Stimulated activated CD4-positive, alpha-beta T cell treated with anti-CD3 and anti-CD28 coated beads, Interleukin-15, amount 100 ng/mL, for 24 hours (primary cell): ENCODE measurements around the gene SPRY2.
A peak's percentile ranks its signal among the peaks of the same experiment; 100 is the strongest.
"Not testable (repeated sequence)": the region's sequence is repeated elsewhere in the genome, so short reads cannot be mapped to it uniquely, and the experiment has no call there.

Experiments
- DNase-seq: peaks from one replicate; pipeline ENCODE4 v3.0.0-alpha.2; 2020

Gene SPRY2, protein sequence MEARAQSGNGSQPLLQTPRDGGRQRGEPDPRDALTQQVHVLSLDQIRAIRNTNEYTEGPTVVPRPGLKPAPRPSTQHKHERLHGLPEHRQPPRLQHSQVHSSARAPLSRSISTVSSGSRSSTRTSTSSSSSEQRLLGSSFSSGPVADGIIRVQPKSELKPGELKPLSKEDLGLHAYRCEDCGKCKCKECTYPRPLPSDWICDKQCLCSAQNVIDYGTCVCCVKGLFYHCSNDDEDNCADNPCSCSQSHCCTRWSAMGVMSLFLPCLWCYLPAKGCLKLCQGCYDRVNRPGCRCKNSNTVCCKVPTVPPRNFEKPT

DNA sequence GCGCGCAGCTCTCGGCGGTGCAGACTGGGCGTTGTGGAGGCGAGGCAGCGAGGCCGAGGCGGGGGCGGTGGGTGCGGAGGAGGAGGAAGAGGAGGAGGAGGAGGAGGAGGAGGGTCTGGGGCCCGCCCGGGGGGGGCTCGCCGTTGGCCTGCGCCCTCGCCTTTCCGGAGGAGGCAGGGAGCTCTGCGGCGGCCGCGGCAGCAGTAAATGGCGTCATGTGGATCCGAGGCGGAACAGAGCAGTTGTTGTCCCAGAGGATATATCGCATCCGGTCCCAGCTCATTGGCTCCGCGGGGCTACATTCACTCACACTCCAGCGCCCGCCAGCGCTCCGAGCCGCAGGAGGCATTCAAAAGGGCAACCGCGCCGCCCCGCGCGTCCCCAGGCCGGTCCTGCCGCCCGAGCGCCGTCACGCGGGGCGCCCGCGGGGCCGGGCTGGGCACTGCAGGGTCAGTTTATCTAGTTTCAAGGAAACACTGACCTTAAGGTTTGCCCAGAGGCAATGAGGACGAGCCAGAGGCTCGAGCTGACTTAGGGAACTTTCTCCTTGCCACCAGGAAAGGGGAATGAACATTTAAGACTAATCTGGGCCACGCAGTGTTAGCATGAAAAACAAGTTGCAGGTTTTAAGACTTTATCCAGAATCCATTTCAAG, at the start of gene SPRY2:
Gene SPRY2, minus strand, starts transcription at position 26 of the 655 bp plus-strand sequence. CDS start 3,421 bp downstream, outside the sequence.
- peak; percentile 63 for DNase-seq

DNA sequence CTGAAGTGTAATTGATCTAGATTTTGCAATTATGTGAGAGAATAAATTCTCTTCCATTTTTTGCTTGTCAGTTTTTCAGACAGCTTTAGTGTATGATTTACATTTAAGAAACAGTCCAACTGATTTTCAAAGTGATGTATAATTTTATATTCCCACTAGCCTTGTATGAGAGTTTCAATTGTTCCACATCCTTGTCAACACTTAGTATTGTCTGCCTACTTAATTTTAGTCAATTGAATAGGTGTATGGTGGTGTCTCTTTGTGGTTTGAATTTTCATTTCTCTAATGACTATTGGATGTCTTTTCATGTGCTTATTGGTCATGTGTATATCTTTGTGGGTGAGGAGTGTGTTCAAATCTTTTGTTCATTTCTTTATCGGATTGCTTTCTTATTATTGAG, 49.4 kb upstream of the SPRY2 start:
- DNase-seq, result no peak

DNA sequence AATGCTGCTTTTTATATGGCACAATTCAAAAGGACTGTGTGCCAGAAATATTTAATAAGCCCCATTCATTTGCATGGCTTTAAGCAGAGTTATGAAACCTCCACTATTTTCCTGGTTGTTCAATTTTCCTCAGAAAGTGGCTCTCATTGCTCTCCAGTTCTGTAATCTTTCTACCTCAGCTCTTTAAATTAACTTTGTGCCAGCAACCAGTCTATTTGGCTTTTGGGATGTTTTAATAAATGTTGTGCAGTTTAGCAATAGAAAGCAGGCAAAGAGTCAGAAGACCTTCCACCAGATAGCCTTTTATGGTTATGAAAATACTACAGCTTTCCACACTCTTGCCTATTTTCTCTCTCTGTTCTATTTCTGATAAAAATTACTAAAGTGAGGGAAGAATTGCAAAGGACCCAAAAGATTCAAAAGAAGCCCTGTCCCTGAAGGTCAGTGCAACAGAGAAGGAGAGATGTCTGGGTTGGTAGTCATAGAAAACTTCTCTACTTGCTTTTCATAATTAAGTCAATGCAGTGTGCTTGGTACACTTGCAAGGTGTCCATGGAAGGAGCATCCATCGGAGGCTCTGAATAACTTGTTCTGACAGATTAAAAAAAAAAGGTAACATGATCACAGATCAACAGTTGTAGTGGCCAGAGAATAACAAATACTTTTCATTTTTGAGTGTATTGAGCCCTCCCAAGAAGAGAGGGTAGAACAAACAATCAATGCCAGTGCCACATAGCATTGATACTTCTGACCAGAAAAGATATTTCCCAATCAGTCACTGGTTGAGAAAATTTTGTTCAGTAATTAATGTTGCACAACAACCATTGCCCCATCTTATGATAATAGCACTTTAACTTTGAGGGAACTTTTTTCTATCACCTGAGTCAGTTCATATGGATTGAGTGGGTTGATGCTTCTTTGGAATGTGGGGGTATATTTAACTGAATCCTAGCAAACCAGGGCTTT, 48.4 kb upstream of the SPRY2 start:
- DNase-seq, result no peak

DNA sequence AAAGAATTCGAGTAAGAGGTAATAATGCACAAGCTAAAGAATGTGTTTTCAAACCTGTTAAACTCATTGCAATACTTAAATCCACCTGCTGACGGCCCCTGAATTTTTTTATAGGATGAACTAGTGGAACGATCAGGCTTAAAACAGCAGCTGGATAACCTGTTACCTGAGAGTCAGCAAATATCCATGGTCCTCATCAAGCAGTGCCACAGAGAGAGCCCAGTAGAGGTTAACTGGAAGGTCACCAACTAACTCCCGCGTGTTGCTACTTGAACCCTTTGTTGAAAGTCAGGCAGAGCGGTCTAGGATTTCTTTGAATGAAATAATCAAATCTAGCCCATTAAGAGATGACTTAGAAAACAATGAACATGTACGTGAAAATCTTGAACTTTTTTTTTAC, 47.6 kb upstream of the SPRY2 start:
- no peak for DNase-seq

DNA sequence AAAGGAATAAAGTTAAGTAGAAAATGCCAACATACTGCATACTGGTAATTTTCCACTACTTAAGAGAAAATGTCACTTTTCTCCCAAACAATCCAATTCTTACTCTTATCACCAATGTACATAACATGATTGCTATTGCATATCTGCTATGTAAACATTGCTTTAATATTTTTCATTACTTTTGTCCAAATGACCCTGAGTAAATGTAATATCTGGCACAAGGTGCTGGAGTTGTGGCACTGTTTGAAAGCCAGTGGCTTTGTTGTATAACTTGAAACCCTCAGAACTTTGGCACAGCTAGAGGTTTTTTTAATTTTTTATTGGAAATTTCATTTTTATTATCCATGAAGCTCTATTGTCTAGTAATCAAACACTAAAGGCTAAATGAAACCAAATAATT, 45.7 kb upstream of the SPRY2 start:
- DNase-seq, result no peak

DNA sequence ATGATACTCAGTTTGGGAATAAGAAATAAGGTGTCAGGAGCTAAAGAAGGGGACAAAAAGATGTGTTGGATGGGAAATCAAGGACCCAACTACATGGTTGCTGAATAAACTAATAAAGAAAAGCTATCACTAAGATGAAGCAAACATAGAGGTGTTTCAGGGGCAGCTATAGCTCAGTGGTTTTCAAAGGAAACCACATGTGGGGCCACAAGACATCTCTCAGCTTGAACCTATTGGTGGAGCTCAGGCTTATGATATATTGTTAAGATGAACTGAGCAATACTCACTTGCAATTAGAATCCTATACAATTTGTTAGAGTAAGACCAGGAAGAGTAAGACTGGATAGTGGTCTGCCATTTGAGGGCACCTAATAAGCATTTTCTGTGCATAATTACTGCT, 45.1 kb upstream of the SPRY2 start:
- DNase-seq, result no peak

DNA sequence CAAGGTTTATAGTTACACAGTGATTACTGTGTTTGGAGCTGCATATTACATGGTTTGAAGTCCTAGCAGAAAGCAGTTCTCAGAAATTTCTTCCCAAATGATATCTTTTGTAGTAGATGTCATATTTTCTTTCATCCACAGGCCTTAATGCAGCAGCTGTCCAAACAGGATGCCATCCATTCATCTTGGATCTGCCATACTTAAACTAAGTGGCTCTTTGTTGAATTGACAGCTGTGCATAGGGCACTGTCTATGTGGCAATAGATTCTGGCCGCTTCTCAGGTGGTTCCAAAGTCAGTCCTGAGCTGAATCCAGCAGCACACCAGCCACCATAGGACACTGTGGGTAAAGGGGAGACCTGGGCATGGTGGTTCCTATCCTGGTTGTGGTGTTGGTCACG, 41.6 kb upstream of the SPRY2 start:
- DNase-seq, result no peak

DNA sequence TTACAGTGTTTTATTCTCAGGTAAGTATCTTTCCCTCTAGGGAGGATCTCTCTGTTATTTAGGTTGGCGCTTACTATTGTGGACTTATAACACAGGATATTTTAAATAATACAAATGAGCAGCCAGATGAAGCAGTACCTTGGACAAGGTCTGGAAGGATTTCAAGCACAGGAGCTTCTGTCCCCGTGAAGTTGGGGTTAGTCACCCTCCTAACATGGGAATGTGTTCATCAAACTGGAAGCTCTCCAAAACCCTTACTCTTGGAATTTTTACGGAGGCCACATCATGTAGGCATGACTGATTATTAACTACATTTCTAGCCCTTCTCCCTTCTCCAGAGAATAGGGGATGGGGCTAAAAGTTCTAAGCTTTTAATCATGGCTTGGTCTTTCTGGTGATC, 38.3 kb upstream of the SPRY2 start:
- no peak for DNase-seq

DNA sequence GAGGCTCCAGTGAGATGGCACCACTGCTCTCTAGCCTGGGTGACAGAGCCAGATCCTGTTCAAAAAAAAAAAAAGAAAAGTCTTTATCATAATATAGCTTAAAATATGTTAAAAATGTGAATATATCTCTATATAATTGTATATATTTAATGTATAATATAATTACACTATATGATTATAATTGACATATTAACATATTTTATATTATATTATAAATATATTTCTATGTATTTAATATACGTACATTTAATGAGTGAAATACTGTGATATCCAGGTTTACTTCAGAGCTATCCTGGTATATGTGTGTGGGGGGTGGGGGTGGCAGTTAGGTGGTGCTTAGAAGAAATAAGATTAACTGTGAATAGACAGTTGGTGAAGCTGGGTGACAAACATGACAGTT, 35.6 kb upstream of the SPRY2 start:
- DNase-seq, result no peak

DNA sequence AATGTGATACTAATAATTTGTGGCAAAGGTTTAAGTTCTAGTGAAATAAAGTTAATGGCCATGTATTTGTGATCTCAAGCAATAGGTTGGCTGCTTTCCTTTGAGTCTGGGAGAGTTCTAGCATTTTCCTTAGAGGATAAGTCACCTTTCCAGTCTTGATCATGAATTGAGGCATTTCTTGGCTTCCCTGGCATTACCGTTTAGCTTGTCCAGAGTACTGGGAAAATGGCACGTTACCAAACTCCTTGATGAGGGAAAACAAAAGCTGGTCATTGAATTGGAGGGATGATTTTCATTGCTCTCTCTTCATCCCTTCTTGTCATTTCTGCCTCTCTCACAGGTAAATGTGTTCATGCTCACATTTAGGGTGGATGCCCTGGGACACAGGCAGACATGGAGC, 34.0 kb upstream of the SPRY2 start:
- no peak for DNase-seq

DNA sequence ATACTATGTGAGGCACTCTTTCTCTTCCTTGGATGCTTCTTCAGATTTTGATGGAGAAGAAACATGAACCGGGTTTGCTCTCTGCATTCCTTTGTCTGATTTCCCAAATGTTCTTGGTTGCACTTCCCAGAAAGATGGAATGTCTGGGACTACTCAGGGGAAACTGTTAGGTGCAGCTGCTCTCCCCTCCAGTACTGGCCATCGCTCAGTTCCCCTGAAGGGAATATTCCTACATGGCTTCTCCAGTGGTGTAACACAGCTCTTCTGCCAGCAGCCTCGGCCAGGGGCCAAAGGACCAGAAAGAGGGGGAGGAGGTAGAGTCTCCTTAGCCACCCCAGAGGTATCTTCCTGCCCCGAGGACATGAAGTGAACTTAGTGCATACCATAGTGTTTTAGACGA, 33.5 kb upstream of the SPRY2 start:
- no peak for DNase-seq

DNA sequence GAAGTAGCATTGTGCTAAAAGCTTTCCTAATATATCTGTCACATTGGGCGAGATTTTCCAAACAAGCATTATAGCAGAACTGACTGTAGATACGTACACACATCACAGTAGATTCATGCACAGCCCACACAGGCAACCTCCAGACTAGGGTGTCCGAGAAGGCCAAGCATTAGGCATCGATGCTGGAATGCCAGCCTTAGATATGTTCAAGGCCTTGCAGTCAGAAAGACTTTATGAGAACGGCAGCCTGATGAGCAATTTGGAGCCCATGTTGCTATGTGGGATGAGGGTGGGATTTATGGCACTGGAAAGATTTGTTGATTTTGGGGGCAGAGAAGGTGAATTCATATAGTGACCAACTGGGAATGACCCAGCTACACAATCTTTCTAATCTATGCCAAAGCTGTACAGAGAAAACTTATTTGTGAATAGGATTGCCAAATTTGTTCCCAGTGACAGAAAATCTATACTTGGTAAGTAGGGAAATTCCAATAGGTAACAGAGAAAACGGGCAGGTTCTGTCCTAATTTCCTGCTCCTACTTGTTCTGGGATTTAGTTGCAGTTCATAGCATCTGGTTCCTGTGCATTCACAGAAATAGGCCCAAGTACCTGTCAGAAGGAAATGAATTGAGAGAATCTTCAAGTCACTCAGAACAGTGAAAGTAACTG, 31.0 kb upstream of the SPRY2 start:
- DNase-seq, result no peak

DNA sequence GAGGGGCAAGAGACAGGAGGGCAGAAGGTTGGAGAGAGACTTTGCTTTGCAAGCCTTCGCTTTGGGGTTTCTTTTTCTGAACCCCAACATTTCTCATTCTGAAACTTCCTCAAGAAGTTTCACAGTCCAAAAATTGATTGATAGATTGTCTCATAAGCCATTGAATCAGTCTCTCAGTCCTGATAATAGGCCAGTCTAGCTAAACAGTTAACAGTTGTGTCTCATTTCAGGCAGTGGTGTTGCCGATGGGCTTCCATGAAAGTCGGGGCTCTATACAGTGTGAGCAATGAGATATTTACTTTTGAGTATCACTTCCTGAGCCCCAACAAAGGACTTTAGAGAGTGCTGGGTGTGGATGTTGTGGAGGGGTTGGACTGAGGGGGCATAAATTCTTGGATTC, 26.5 kb upstream of the SPRY2 start:
- no peak for DNase-seq

DNA sequence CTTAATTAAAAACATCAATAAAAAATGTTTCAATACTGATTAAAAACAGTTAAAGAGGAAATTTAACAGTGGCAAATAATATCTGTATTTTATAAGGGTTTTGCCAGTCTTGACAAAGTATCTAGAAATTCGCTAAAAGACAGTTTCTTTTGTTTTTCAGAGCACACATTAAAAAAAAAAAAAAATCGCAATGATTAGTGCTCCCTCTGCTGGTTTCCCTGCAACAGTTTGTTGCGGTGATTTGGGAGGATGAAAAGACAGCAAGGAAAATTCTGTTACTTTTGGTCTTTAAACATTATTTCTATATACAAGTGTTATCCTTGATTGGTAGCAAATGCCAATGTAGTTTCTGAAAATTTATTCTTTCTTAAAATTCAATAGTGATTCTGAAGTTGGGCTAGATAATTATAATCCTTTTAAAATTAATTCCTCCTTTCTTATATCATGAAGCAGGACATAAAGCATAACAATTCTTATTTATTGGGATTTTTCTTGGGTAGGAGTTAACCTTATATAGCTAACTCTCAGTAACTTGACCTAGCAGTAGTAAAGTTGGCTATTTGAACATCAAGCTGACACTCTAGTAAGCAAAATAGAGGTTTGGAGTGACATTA, 23.1 kb upstream of the SPRY2 start:
- DNase-seq, result no peak

DNA sequence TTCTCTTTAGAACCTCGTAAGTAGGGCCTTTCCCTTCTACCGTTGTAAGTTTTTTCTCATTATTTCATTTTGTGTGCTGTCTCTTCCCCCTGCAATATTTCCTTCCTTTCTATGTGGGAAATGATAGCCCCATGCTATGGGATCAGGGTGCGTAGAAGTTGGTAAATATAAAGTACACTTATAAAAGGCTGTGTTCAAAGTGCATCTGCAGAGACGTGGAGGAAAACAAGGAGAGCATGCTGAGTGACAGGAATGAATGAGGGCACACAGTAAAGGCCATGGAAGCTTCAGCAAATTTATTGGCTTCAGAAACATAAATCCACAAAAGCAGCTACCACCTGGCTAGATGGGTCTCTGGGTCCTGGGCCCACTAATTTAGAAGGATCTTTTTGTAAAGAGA, 21.6 kb upstream of the SPRY2 start:
- no peak for DNase-seq

DNA sequence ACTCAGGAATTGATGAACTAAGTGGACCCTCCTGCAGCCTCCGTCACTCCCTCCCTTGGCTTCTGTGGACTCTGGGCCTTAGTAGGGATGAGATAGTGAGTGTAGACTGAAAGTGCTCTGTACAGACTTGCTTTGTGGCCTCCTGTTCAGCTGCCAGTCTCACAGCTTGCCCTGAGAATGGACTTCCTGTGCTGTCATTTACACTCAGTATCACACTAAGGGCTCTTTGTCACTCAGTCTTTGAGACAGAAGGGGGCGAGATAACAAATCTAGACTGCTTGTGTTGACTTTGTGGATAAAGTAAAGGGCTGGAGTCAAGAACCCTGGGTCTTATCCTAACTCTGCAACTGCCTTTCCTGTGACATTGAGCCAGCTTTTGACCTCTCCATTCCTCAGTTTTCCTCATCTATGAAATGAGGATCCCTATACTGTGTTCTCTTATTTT, 21.0 kb upstream of the SPRY2 start:
- no peak for DNase-seq

DNA sequence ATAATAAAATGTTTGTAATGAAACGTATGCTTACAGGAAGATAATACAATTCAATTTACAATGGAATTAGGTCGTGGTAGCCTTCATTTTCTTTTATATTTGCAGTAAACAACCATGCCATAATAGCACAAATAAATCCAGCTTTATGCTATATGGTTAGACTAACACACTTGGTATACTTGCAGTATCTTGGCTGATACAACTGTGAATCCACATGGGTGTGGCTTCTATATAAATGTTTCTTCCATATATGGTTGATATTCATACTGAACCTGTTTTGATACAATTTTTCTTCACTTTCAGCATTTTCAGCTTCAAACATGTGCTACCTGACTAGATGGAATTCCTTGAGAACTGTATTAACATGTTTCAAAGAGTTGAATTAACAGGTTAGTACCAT, 20.4 kb upstream of the SPRY2 start:
- DNase-seq, result no peak

DNA sequence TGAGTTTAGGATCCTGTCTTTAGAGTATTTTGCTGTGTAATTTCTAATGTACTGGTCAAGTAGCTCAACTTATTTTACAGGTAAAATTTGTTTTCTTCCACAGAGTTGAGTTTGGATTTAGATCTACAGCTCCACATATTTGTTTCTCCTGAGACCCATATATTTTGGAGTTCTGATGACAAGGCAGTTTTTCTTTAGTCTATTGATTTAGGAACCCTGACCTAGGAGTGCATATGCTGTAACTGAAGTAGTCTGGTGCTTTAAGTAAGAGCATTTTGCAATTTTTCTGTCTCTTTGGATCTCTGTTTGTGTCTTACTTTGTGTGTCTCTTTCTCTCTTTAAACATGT, 19.5 kb upstream of the SPRY2 start:
- DNase-seq, result no peak

DNA sequence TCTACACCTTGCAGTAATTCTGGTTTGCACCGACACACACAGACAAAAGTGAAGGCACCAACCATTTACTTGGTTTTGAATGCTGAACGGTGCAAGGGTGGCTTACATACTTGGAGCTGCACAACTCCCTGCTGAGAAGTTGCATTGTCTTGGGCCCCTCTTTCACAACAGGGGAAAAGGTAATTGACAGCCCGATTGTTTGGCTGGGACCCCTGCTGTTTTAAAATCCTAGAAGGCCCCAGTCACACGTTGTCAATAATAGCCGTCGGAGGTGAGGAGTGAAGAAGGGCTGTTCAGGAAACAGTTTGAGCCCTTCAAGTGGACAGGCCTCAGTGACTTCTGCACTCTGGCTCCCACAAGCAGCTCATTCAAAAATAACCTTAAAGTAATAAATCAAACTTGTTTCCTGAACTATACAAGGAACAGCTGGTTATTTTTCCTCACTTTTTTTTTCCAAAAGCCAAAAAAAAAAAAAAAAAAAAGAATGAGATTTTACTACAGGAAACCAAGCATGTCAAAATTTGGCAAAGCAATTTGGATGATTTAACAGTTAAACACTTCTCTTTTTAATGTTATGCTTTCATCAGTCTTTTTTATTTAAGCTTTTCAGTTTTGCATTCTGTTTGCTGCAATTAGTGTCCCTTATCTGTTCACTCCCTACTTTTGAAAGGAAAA, 19.0 kb upstream of the SPRY2 start:
- no peak for DNase-seq

DNA sequence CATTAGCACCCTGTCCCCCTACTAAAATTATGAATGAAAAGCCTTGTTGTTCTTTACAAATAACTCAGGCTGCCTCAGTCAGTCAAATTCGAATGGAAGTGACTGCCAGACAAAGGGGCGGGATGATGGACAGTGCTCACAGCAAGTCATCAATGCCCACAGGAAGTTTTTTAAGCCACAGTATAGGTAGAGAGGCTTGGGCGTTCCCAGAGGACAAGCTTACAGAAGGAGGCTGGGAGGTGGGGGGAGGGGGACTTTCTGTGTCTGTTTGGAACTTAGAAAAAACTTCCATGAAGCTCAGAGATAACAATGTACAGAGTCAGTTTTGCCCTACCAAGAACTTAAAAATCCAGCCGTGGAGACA, 18.5 kb upstream of the SPRY2 start:
- DNase-seq, result no peak

DNA sequence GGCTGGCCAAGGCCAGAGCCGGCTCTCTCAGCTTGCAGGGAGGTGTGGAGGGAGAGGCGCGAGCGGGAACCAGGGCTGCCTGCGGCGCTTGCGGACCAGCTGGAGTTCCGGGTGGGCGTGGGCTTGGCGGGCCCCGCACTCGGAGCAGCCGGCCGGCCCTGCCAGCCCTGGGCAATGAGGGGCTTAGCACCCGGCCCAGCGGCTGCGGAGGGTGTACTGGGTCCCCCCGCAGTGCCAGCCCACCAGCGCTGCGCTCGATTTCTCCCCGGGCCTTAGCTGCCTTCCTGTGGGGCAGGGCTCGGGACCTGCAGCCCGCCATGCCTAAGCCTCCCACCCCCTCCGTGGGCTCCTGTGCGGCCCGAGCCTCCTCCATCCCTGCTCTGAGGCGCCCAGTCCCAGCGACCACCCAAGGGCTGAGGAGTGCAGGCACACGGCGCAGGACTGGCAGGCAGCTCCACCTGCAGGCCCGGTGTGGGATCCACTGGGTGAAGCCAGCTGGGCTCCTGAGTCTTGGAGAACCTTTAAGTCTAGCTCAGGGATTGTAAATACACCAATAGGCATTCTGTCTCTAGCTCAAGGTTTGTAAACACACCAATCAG, 14.7 kb upstream of the SPRY2 start:
- DNase-seq, result not testable (repeated sequence)

DNA sequence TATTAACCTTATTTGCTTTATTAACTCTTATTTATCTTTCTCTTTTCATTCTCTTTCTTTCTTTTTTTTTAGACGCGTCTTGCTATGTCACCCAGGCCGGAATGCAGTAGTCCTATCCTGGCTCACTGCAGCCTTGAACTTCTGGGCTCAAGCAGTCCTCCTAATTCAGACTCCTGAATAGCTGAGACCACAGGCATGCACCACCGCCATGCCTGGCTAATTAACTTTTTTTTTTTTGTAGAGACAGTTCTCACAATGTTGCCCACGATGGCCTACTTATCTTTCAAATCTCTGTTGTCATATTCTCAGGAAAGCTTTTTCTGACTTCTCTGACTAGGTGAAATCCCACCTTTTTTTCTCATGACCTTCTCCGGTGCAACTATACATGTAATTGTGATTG, 7.8 kb upstream of the SPRY2 start:
- no peak for DNase-seq
